K562 (cell line): Measurements from ENCODE around the gene CDIPT. TPM values are rescaled to one million over a fixed set of nuclear protein-coding genes. Genes with fewer than 3 reads are reported as not detected.
A peak's percentile ranks its signal among the peaks of the same experiment; 100 is the strongest.

ENCODE experiments used
- EGR1 ChIP-seq: fragments of 450-650 bp; conservative IDR thresholded peaks from 2 replicates; pipeline ENCODE4 v1.6.1; 2017; ENCODE audit warnings: mild to moderate bottlenecking
- FOS ChIP-seq: IDR thresholded peaks from 3 replicates; pipeline ENCODE4 v1.6.1; 2011; ENCODE audit not compliant: insufficient read length; ENCODE audit errors: extremely low read depth
- KDM4B ChIP-seq, 2 experiments: fragments of 450-650 bp in 1 of 2; sonication (generic) in 1 of 2; IDR thresholded peaks; 2 replicates each; pipeline ENCODE4 v1.6.1; 2016 to 2017; ENCODE audit warnings: borderline replicate concordance in 2 of 2, antibody characterized with exemption in 1 of 2, low read depth in 1 of 2, mild to moderate bottlenecking in 1 of 2
- polyA plus RNA-seq, 8 experiments: library from polyadenylated mRNA; depleted of rRNA in 4 of 8; stranded (reverse) in 5 of 8; unstranded in 3 of 8; fragments of >200 nt; fragmentation: Nextera tagmentation in 2 of 8; fragmentation: Illumina TruSeq in 1 of 8; extraction: Ambion mirVana in 2 of 8; extraction: Trizol in 1 of 8; gene quantifications; 2 replicates each; pipeline versions ENCODE4 v1.2.1 to v1.2.3, GENCODE V29; 2011 to 2014; ENCODE audit warnings: inconsistent platforms in 1 of 8, missing spikeins in 1 of 8
- total RNA-seq, 7 experiments: library from RNA; depleted of rRNA in 6 of 7; stranded (reverse); fragments of >200 nt in 6 of 7; fragmentation: Illumina TruSeq in 2 of 7; extraction: Trizol in 2 of 7; gene quantifications; 2 replicates each; pipeline versions ENCODE4 v1.2.1 to v1.2.3, GENCODE V29; 2011 to 2021; ENCODE audit warnings: low replicate concordance in 1 of 7
- TF ChIP-seq, protein P1 (sequence below): fragments of 450-650 bp; IDR thresholded peaks from 2 replicates; pipeline ENCODE4 v1.6.1; 2016; ENCODE audit warnings: mild to moderate bottlenecking
- TF ChIP-seq, protein P2 (sequence below), 2 experiments: fragments of 450-650 bp; conservative IDR thresholded peaks; 2 replicates each; pipeline ENCODE4 v1.6.1; 2017; ENCODE audit warnings: mild to moderate bottlenecking in 2 of 2, moderate library complexity in 2 of 2
- TF ChIP-seq, protein P3 (sequence below): fragments of 200-400 bp; formaldehyde crosslinking; IDR thresholded peaks from 2 replicates; pipeline ENCODE4 v1.6.1; 2017; ENCODE audit warnings: mild to moderate bottlenecking, low read depth, low read length, moderate library complexity
- TF ChIP-seq, protein P4 (sequence below): fragments of 450-650 bp; IDR thresholded peaks from 2 replicates; pipeline ENCODE4 v1.6.1; 2017; ENCODE audit warnings: mild to moderate bottlenecking, moderate library complexity
- TF ChIP-seq, protein P5 (sequence below): sonication (generic); formaldehyde crosslinking; IDR thresholded peaks from 2 replicates; pipeline ENCODE4 v1.8.0; 2023; ENCODE audit warnings: missing genetic modification reagents, mild to moderate bottlenecking, borderline replicate concordance

Gene CDIPT
- total and polyA plus RNA-seq, 9 of the 15 experiments (the other 6 are each of a cell fraction or from before 2014, with no cell fraction given): 1.3 to 37.0 (median 23.0) TPM

DNA sequence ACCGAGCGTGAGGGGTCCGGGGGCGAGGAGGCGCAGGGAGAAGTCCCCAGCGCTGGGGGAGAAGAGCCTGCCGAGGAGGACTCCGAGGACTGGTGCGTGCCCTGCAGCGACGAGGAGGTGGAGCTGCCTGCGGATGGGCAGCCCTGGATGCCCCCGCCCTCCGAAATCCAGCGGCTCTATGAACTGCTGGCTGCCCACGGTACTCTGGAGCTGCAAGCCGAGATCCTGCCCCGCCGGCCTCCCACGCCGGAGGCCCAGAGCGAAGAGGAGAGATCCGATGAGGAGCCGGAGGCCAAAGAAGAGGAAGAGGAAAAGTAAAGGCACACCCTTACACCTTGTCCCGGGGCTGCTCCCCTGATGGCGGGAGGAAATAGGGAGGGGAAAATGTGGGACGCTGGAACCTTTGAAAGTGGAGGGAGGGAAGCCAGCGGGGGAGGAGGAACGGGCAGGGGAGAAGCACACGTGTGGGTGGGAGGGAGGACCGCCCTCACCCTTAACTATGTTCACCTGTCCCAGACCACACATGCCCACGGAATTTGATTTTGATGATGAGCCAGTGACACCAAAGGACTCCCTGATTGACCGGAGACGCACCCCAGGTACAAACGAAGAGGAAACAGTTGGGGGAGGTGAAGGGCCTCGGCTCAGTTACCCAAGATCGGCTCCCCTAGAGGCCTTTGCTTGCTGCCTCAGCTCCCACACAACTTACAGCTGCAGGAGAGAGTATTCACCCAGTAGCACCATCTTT is 46.2 kb downstream of the CDIPT start (continued):
- TF ChIP-seq, protein P1, sequence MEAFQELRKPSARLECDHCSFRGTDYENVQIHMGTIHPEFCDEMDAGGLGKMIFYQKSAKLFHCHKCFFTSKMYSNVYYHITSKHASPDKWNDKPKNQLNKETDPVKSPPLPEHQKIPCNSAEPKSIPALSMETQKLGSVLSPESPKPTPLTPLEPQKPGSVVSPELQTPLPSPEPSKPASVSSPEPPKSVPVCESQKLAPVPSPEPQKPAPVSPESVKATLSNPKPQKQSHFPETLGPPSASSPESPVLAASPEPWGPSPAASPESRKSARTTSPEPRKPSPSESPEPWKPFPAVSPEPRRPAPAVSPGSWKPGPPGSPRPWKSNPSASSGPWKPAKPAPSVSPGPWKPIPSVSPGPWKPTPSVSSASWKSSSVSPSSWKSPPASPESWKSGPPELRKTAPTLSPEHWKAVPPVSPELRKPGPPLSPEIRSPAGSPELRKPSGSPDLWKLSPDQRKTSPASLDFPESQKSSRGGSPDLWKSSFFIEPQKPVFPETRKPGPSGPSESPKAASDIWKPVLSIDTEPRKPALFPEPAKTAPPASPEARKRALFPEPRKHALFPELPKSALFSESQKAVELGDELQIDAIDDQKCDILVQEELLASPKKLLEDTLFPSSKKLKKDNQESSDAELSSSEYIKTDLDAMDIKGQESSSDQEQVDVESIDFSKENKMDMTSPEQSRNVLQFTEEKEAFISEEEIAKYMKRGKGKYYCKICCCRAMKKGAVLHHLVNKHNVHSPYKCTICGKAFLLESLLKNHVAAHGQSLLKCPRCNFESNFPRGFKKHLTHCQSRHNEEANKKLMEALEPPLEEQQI: no peak
- TF ChIP-seq, protein P2, sequence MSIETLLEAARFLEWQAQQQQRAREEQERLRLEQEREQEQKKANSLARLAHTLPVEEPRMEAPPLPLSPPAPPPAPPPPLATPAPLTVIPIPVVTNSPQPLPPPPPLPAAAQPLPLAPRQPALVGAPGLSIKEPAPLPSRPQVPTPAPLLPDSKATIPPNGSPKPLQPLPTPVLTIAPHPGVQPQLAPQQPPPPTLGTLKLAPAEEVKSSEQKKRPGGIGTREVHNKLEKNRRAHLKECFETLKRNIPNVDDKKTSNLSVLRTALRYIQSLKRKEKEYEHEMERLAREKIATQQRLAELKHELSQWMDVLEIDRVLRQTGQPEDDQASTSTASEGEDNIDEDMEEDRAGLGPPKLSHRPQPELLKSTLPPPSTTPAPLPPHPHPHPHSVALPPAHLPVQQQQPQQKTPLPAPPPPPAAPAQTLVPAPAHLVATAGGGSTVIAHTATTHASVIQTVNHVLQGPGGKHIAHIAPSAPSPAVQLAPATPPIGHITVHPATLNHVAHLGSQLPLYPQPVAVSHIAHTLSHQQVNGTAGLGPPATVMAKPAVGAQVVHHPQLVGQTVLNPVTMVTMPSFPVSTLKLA (conservative IDR thresholded peaks at IDR 0.05): 0 out of 4 replicates have a peak, but pooled peaks of 1 of the 2 experiments have one; percentile 23
- TF ChIP-seq FOS: no peak
- peak; percentile 77 for TF ChIP-seq EGR1
- no peak for TF ChIP-seq KDM4B (IDR thresholded peaks at IDR 0.05; ENCODE audit: borderline replicate concordance in 2 of 2, low read depth in 1 of 2)
- TF ChIP-seq, protein P3, sequence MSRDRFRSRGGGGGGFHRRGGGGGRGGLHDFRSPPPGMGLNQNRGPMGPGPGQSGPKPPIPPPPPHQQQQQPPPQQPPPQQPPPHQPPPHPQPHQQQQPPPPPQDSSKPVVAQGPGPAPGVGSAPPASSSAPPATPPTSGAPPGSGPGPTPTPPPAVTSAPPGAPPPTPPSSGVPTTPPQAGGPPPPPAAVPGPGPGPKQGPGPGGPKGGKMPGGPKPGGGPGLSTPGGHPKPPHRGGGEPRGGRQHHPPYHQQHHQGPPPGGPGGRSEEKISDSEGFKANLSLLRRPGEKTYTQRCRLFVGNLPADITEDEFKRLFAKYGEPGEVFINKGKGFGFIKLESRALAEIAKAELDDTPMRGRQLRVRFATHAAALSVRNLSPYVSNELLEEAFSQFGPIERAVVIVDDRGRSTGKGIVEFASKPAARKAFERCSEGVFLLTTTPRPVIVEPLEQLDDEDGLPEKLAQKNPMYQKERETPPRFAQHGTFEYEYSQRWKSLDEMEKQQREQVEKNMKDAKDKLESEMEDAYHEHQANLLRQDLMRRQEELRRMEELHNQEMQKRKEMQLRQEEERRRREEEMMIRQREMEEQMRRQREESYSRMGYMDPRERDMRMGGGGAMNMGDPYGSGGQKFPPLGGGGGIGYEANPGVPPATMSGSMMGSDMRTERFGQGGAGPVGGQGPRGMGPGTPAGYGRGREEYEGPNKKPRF: no peak
- TF ChIP-seq, protein P4, sequence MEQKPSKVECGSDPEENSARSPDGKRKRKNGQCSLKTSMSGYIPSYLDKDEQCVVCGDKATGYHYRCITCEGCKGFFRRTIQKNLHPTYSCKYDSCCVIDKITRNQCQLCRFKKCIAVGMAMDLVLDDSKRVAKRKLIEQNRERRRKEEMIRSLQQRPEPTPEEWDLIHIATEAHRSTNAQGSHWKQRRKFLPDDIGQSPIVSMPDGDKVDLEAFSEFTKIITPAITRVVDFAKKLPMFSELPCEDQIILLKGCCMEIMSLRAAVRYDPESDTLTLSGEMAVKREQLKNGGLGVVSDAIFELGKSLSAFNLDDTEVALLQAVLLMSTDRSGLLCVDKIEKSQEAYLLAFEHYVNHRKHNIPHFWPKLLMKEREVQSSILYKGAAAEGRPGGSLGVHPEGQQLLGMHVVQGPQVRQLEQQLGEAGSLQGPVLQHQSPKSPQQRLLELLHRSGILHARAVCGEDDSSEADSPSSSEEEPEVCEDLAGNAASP: no peak
- TF ChIP-seq, protein P5, sequence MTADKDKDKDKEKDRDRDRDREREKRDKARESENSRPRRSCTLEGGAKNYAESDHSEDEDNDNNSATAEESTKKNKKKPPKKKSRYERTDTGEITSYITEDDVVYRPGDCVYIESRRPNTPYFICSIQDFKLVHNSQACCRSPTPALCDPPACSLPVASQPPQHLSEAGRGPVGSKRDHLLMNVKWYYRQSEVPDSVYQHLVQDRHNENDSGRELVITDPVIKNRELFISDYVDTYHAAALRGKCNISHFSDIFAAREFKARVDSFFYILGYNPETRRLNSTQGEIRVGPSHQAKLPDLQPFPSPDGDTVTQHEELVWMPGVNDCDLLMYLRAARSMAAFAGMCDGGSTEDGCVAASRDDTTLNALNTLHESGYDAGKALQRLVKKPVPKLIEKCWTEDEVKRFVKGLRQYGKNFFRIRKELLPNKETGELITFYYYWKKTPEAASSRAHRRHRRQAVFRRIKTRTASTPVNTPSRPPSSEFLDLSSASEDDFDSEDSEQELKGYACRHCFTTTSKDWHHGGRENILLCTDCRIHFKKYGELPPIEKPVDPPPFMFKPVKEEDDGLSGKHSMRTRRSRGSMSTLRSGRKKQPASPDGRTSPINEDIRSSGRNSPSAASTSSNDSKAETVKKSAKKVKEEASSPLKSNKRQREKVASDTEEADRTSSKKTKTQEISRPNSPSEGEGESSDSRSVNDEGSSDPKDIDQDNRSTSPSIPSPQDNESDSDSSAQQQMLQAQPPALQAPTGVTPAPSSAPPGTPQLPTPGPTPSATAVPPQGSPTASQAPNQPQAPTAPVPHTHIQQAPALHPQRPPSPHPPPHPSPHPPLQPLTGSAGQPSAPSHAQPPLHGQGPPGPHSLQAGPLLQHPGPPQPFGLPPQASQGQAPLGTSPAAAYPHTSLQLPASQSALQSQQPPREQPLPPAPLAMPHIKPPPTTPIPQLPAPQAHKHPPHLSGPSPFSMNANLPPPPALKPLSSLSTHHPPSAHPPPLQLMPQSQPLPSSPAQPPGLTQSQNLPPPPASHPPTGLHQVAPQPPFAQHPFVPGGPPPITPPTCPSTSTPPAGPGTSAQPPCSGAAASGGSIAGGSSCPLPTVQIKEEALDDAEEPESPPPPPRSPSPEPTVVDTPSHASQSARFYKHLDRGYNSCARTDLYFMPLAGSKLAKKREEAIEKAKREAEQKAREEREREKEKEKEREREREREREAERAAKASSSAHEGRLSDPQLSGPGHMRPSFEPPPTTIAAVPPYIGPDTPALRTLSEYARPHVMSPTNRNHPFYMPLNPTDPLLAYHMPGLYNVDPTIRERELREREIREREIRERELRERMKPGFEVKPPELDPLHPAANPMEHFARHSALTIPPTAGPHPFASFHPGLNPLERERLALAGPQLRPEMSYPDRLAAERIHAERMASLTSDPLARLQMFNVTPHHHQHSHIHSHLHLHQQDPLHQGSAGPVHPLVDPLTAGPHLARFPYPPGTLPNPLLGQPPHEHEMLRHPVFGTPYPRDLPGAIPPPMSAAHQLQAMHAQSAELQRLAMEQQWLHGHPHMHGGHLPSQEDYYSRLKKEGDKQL (CRISPR knock-in tag): no peak
